Neuronal stem cell (in vitro differentiated cells): Measurements from ENCODE around the gene ACTN1.

Source experiments
- DNase-seq: peaks from one replicate; pipeline ENCODE4 v3.0.0-alpha.2; 2013; ENCODE audit warnings: low spot score
- H2AFZ ChIP-seq: one replicate; pipeline ENCODE4 v1.6.1; 2013; ENCODE audit warnings: mild to moderate bottlenecking, low read length, inconsistent platforms
- H2AK5ac ChIP-seq: 2 replicates; pipeline ENCODE4 v1.6.1; 2013; ENCODE audit warnings: low read depth, mild to moderate bottlenecking, inconsistent platforms, low read length, moderate library complexity, mixed read lengths
- H2BK120ac ChIP-seq: 2 replicates; pipeline ENCODE4 v1.6.1; 2013; ENCODE audit warnings: low read depth, mild to moderate bottlenecking, inconsistent platforms, low read length, moderate library complexity, mixed read lengths
- H2BK12ac ChIP-seq: one replicate; pipeline ENCODE4 v1.6.1; 2013; ENCODE audit warnings: low read length, inconsistent platforms
- H2BK15ac ChIP-seq: 2 replicates; pipeline ENCODE4 v1.6.1; 2013; ENCODE audit warnings: mild to moderate bottlenecking, low read length, inconsistent platforms, mixed read lengths
- H2BK5ac ChIP-seq: one replicate; pipeline ENCODE4 v1.6.1; 2013; ENCODE audit warnings: inconsistent platforms, mild to moderate bottlenecking, low read length, moderate library complexity
- H3K14ac ChIP-seq: one replicate; pipeline ENCODE4 v1.6.1; 2013; ENCODE audit warnings: low read length, inconsistent platforms
- H3K18ac ChIP-seq: 2 replicates; pipeline ENCODE4 v1.6.1; 2013; ENCODE audit warnings: low read length, inconsistent platforms
- H3K23ac ChIP-seq: 2 replicates; pipeline ENCODE4 v1.6.1; 2013; ENCODE audit warnings: low read depth, mild to moderate bottlenecking, mixed read lengths, low read length, inconsistent platforms; ENCODE audit not compliant: poor library complexity
- H3K27ac ChIP-seq: replicated peaks from 3 replicates; pipeline ENCODE4 v1.5.1; 2013; ENCODE audit warnings: low read length, inconsistent platforms
- H3K27me3 ChIP-seq, 3 experiments: 2 replicates each; pipeline ENCODE4 v1.6.1; 2013; ENCODE audit warnings: low read length in 3 of 3, mild to moderate bottlenecking in 2 of 3, inconsistent platforms in 1 of 3, low read depth in 1 of 3, mixed read lengths in 1 of 3, moderate library complexity in 1 of 3; ENCODE audit not compliant: control insufficient read depth in 3 of 3, insufficient read depth in 3 of 3
- H3K36me3 ChIP-seq, 2 donors: replicated peaks in 1 of 2; 2 replicates each; pipeline ENCODE4 v1.6.1; 2013; ENCODE audit warnings: low read length in 2 of 2; ENCODE audit not compliant: control insufficient read depth in 2 of 2, insufficient read depth in 2 of 2
- H3K4ac ChIP-seq: 2 replicates; pipeline ENCODE4 v1.6.1; 2013; ENCODE audit warnings: inconsistent platforms, mild to moderate bottlenecking, low read length, moderate library complexity
- H3K4me1 ChIP-seq, 2 donors: 1 replicate in 1 of 2; 2 replicates in 1 of 2; pipeline ENCODE4 v1.6.1; 2013; ENCODE audit warnings: low read length in 2 of 2, low read depth in 1 of 2; ENCODE audit not compliant: control insufficient read depth in 2 of 2, insufficient read depth in 1 of 2
- H3K4me2 ChIP-seq: one replicate; pipeline ENCODE4 v1.6.1; 2013; ENCODE audit warnings: mild to moderate bottlenecking, low read length, inconsistent platforms; ENCODE audit not compliant: insufficient read depth, poor library complexity, severe bottlenecking
- H3K4me3 ChIP-seq, 2 donors: 2 replicates each; pipeline ENCODE4 v1.5.1; 2013; ENCODE audit warnings: low read length in 2 of 2, mild to moderate bottlenecking in 2 of 2, inconsistent platforms in 1 of 2, moderate library complexity in 1 of 2
- H3K79me1 ChIP-seq: one replicate; pipeline ENCODE4 v1.6.1; 2013; ENCODE audit warnings: low read depth, mild to moderate bottlenecking, inconsistent platforms, low read length, moderate library complexity
- H3K9ac ChIP-seq: one replicate; pipeline ENCODE4 v1.6.1; 2013; ENCODE audit warnings: mild to moderate bottlenecking, low read depth, low read length, inconsistent platforms; ENCODE audit not compliant: poor library complexity
- H3K9me3 ChIP-seq, 2 donors: replicated peaks in 1 of 2; 2 replicates each; pipeline versions ENCODE3 to v1.6.1; 2013; ENCODE audit warnings: low read length in 2 of 2, mild to moderate bottlenecking in 2 of 2, inconsistent platforms in 1 of 2, low read depth in 1 of 2, mixed read lengths in 1 of 2, moderate library complexity in 1 of 2; ENCODE audit not compliant: control insufficient read depth in 2 of 2, insufficient read depth in 1 of 2
- H4K8ac ChIP-seq: one replicate; pipeline ENCODE4 v1.6.1; 2013; ENCODE audit warnings: low read depth, mild to moderate bottlenecking, inconsistent platforms, low read length, moderate library complexity
- H4K91ac ChIP-seq: one replicate; pipeline ENCODE4 v1.6.1; 2013; ENCODE audit warnings: low read length, low read depth, mild to moderate bottlenecking, inconsistent platforms; ENCODE audit not compliant: poor library complexity
- WGBS, 2 donors: extraction: QIAGEN DNeasy Blood & Tissue Kit; methylation state at CpG; one replicate each; pipeline ENCODE4 v1.1.7; 2013; ENCODE audit warnings: missing lambda C conversion rate in 2 of 2, mixed read lengths in 1 of 2; ENCODE audit not compliant: insufficient read length in 2 of 2, insufficient replicate concordance in 1 of 2; ENCODE audit errors: extremely low coverage in 2 of 2; 5-methylcytosine and 5-hydroxymethylcytosine counted together

ACTN1 gene

DNA sequence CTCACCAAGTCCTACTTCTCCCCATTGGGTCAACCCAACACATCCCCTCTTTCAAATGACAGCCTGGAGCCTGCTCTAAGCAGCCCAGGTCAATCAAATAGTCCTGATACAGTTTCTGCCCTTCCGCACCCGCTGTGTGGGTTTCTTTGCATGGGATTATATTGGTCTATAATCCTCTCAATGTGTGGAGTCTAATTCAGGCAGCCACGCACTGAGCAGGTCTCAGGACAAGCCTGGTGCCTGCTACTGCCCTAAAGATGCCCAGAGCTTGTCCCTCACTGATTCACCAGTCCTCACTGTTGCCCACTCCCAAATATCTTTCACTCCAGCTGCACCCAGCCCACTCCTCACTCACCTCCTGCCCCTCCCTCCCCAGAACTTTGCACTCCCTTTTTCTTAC lies 16.4 kb downstream of the ACTN1 start:
- Histone ChIP-seq H2BK5ac (no peak overlapping the region), H3K4me1 (peaks cover 10 to 15% of the 10 kb centered on the region in 2 donors), H3K36me3 (peaks cover under 1 to 11% of the 10 kb centered on the region in 2 donors), H2BK12ac (no peak overlapping the region), H3K4me2 (no peak overlapping the region), H2BK120ac (peak overlapping the region; percentile 35), H3K9ac (no peak overlapping the region), H2BK15ac (no peak overlapping the region), H3K27me3 (no peaks in the 10 kb centered on the region), H2AFZ (no peak overlapping the region), H2AK5ac (no peak overlapping the region), H3K79me1 (peaks cover 9% of the 10 kb centered on the region), H3K9me3 (peaks cover 0 to under 1% of the 10 kb centered on the region in 2 donors), H3K4ac (no peak overlapping the region), H3K18ac (peak overlapping the region; percentile 51), H3K27ac (peak overlapping the region; percentile 1), H3K23ac (no peak overlapping the region), H3K14ac (no peak overlapping the region), H3K4me3 (no peak overlapping the region), H4K8ac (no peak overlapping the region), H4K91ac (no peak overlapping the region)
- no peak for DNase-seq
- WGBS, 2 donors, result no CpG with 5 or more reads among the region's 3 CpGs

DNA sequence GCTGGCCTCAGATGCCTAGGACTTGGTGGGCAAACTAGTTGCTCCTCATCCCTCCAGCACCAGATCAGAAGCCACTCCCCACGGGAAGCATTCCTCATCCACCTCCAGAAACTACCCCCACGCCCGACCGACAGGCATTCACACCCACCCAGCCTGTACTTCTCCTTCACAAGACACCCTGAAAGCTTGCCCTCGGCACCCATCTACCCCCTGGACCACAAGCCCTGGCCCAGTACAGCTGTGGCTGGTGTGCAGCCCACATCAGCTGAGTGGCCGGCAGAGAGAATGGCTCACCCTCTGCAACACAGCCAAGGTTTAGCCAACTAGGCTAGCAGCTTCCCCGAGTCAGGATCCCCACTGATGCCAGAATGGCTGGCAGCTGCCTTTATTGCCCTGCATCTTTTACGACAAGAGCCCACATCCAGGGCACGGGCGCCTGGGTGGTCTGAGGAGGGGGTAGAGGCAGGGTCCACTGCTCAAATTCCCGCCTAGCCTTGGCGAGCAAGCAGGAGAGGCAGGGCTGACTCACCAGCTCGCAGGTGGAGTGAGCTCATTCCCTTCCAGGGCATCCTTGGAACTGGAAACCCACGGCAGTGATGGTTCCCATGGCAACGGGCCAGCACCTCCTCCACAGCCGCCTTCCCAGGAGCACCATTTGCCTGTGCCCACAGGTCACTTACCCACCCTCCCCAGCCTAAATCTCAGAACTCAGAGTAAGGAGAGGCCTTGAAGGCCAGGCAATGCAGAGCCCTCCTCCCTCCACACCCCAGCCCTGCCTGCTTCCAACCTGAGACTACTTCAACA lies 17.1 kb downstream of the ACTN1 start:
- peak; percentile 35 for DNase-seq
- Histone ChIP-seq H3K18ac (no peak overlapping the region), H3K27ac (peak overlapping the region; percentile 1), H3K9ac (no peak overlapping the region), H3K4me3 (no peak overlapping the region), H3K4ac (no peak overlapping the region), H2BK12ac (no peak overlapping the region), H3K9me3 (peaks cover 0 to 3% of the 10 kb centered on the region in 2 donors), H2AK5ac (peak overlapping the region; percentile 15), H2BK120ac (no peak overlapping the region), H3K4me2 (no peak overlapping the region), H4K8ac (no peak overlapping the region), H2AFZ (no peak overlapping the region), H3K14ac (no peak overlapping the region), H3K36me3 (peaks cover 0 to 16% of the 10 kb centered on the region in 2 donors), H3K23ac (peak overlapping the region; percentile 62), H2BK15ac (no peak overlapping the region), H2BK5ac (no peak overlapping the region), H4K91ac (no peak overlapping the region), H3K79me1 (peaks cover 11% of the 10 kb centered on the region), H3K27me3 (no peaks in the 10 kb centered on the region), H3K4me1 (peaks cover 10 to 16% of the 10 kb centered on the region in 2 donors)
- WGBS, 2 donors, result no CpG with 5 or more reads among the region's 16 CpGs

DNA sequence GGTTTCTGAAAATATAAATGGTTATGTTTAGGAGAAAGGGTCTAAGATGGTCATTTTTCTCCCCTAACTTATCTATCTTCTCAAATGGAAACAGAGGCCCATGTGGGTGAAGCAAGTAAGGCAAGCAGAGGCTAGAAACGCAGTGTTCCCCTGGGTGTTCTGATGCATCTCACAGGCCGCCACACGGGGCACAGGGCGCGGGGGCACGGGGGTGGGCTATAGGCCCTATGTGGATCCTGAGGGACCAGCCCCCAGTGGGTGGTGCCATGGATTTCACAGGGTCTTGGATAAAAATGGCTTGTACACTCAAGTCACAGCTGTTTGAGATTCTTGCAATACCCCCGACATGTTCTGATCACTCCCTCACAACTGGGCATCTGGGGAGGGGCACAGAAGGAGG lies 17.7 kb downstream of the ACTN1 start:
- Histone ChIP-seq H3K27me3 (no peaks in the 10 kb centered on the region), H2BK12ac (no peak overlapping the region), H4K91ac (no peak overlapping the region), H3K4me2 (no peak overlapping the region), H3K18ac (no peak overlapping the region), H3K4me3 (no peak overlapping the region), H3K23ac (no peak overlapping the region), H3K9ac (no peak overlapping the region), H2BK5ac (no peak overlapping the region), H3K27ac (no peak overlapping the region), H4K8ac (no peak overlapping the region), H3K36me3 (peaks cover 0 to 18% of the 10 kb centered on the region in 2 donors), H2AFZ (no peak overlapping the region), H3K79me1 (peaks cover 9% of the 10 kb centered on the region), H3K4ac (no peak overlapping the region), H2BK15ac (no peak overlapping the region), H2AK5ac (no peak overlapping the region), H3K9me3 (peaks cover 0 to 3% of the 10 kb centered on the region in 2 donors), H3K14ac (no peak overlapping the region), H2BK120ac (no peak overlapping the region), H3K4me1 (peaks cover 10 to 16% of the 10 kb centered on the region in 2 donors)
- DNase-seq, result no peak
- whole genome bisulfite sequencing, 2 donors, result no CpG with 5 or more reads among the region's 7 CpGs

DNA sequence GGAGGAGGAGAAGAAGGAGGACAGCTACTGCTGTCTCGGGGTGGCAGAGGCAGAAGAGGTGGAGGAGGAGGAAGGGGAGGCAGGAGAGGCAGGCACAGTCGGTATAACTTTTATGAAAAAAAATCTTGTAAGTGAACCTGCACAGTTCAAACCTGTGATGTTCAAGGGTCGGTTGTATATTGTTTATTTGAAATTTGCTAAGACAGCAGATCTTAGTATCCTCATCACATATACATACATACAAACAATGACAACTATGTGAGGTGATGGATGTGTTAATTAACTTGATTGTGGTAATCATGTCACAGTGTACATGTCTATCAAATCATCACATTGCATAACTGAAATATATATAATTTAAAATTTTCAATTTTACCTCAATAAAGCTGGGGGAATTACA lies 19.0 kb downstream of the ACTN1 start:
- H3K4me3 ChIP-seq, result no peak overlapping the region
- no CpG with 5 or more reads among the region's 3 CpGs for WGBS, 2 donors
- no peak for DNase-seq
- no peak overlapping the region for H2BK12ac ChIP-seq
- peaks cover 9% of the 10 kb centered on the region for H3K79me1 ChIP-seq
- H3K4me1 ChIP-seq, result peaks cover 10 to 16% of the 10 kb centered on the region in 2 donors
- H3K18ac ChIP-seq, result no peak overlapping the region
- no peak overlapping the region for H3K14ac ChIP-seq
- no peak overlapping the region for H2BK5ac ChIP-seq
- H3K4me2 ChIP-seq, result no peak overlapping the region
- H3K27ac ChIP-seq, result no peak overlapping the region
- no peak overlapping the region for H2BK15ac ChIP-seq
- peaks cover 0 to 3% of the 10 kb centered on the region in 2 donors for H3K9me3 ChIP-seq
- H3K4ac ChIP-seq, result no peak overlapping the region
- no peak overlapping the region for H4K91ac ChIP-seq
- H3K23ac ChIP-seq, result no peak overlapping the region
- H3K36me3 ChIP-seq, result peaks cover 0 to 18% of the 10 kb centered on the region in 2 donors
- H2AFZ ChIP-seq, result no peak overlapping the region
- H4K8ac ChIP-seq, result no peak overlapping the region
- H2BK120ac ChIP-seq, result no peak overlapping the region
- H3K27me3 ChIP-seq, result no peaks in the 10 kb centered on the region
- no peak overlapping the region for H2AK5ac ChIP-seq
- no peak overlapping the region for H3K9ac ChIP-seq
